Measurements from ENCODE around the gene OVAAL. TPM values are rescaled to one million over a fixed set of nuclear protein-coding genes. Genes with fewer than 3 reads are reported as not detected.

Gene OVAAL
- not detected in 2 replicates for total RNA-seq (2022)
- percentile 6 among the genes with signal in this experiment for Bru-seq, nascent RNA
- percentile 6 among the genes with signal in this experiment for BruChase-seq, experiment 1, labeled RNA remaining after a 2-hour chase
- BruChase-seq, experiment 2, labeled RNA remaining after a 6-hour chase, result not detected
- long read RNA-seq, result 0 reads

DNA sequence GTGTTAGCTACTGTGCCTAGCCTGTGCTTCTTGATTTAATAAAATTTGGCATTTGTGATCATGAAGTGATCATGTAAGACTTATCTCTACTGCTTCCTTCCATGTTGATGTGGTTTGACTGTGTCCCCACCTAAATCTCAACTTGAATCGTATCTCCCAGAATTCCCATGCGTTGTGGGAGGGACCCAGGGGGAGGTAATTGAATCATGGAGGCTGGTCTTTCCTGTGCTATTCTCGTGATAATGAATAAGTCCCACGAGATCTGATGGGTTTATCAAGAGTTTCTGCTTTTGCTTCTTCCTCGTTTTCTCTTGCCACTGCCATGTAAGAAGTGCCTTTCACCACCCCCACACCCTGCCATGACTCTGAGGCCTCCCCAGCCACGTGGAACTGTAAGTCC lies at the start of gene OVAAL:
OVAAL (plus strand) TSS at position 301 of the 400 bp plus-strand sequence.
- POLR2A ChIA-PET, result no interaction called here
- peaks cover 30% of the 10 kb centered on the region for H3K4me1 Mint-ChIP-seq (ENCODE audit: low read depth, unreplicated experiment)
- BruUV-seq (replicated peaks), result no TSS peak

GRCh38 chr1:180510882-180511281 lies 47.9 kb upstream of the OVAAL start:
- BruUV-seq (replicated peaks), result no TSS peak
- H3K27me3 ChIP-seq (replicated peaks; ENCODE audit: control insufficient read depth, insufficient read depth, low read length), result no peaks in the 10 kb centered on the region
- Mint-ChIP-seq H3K9me3 (ENCODE audit: unreplicated experiment) (peaks cover 9% of the 10 kb centered on the region), H3K4me1 (ENCODE audit: low read depth, unreplicated experiment) (no peaks in the 10 kb centered on the region), H3K36me3 (ENCODE audit: insufficient read depth, unreplicated experiment) (no peaks in the 10 kb centered on the region), H3K4me3 (ENCODE audit: unreplicated experiment) (no peak overlapping the region), H3K27ac (ENCODE audit: unreplicated experiment) (no peak overlapping the region), H3K27me3 (ENCODE audit: insufficient read depth, unreplicated experiment) (no peaks in the 10 kb centered on the region)
- DNase-seq, result no peak
- TF ChIP-seq, protein P1, sequence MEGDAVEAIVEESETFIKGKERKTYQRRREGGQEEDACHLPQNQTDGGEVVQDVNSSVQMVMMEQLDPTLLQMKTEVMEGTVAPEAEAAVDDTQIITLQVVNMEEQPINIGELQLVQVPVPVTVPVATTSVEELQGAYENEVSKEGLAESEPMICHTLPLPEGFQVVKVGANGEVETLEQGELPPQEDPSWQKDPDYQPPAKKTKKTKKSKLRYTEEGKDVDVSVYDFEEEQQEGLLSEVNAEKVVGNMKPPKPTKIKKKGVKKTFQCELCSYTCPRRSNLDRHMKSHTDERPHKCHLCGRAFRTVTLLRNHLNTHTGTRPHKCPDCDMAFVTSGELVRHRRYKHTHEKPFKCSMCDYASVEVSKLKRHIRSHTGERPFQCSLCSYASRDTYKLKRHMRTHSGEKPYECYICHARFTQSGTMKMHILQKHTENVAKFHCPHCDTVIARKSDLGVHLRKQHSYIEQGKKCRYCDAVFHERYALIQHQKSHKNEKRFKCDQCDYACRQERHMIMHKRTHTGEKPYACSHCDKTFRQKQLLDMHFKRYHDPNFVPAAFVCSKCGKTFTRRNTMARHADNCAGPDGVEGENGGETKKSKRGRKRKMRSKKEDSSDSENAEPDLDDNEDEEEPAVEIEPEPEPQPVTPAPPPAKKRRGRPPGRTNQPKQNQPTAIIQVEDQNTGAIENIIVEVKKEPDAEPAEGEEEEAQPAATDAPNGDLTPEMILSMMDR (IDR thresholded peaks at IDR 0.05; ENCODE audit: insufficient read depth in 1 of 2, low read depth in 1 of 2, low read length in 1 of 2, severe bottlenecking in 1 of 2, unreplicated experiment in 1 of 2), result no peak
- H3K36me3 ChIP-seq (ENCODE audit: control insufficient read depth, insufficient read depth, low read length), result no peaks in the 10 kb centered on the region
- ChIA-PET CTCF (no interaction called here), POLR2A (no interaction called here)
- no peaks in the 10 kb centered on the region for H3K4me1 ChIP-seq
- no peaks in the 10 kb centered on the region for H3K9me3 ChIP-seq
- no peak overlapping the region for H3K4me3 ChIP-seq (ENCODE audit: low read depth, low read length)
- intact Hi-C loops (cut with micrococcal nuclease; ENCODE audit: unreplicated experiment), result loop anchor here (10.0 kb wide), 1 partner anchor 634 kb away; no protein-coding TSS in a partner anchor

More for the DNA sequence above, at the start of gene OVAAL:
- Mint-ChIP-seq H3K4me3 (ENCODE audit: unreplicated experiment) (no peak within 1 kb of the TSS), H3K27me3 (ENCODE audit: insufficient read depth, unreplicated experiment) (no peaks in the 10 kb centered on the region), H3K36me3 (ENCODE audit: insufficient read depth, unreplicated experiment) (peaks cover 6% of the 10 kb centered on the region), H3K9me3 (ENCODE audit: unreplicated experiment) (no peaks in the 10 kb centered on the region), H3K27ac (ENCODE audit: unreplicated experiment) (peak within 1 kb of the TSS; percentile 16)
- no peak for DNase-seq
- intact Hi-C loops (cut with micrococcal nuclease; ENCODE audit: unreplicated experiment), result no loop called here
- CTCF ChIA-PET, result no interaction called here
- Histone ChIP-seq H3K4me1 (peaks cover 36% of the 10 kb centered on the region), H3K27me3 (replicated peaks; ENCODE audit: control insufficient read depth, insufficient read depth, low read length) (no peaks in the 10 kb centered on the region), H3K36me3 (ENCODE audit: control insufficient read depth, insufficient read depth, low read length) (no peaks in the 10 kb centered on the region), H3K4me3 (ENCODE audit: low read depth, low read length) (no peak within 1 kb of the TSS), H3K9me3 (peaks cover 4% of the 10 kb centered on the region; the same call in 1 of the 2 replicates)
- TF ChIP-seq, protein P1 (IDR thresholded peaks at IDR 0.05; ENCODE audit: insufficient read depth in 1 of 2, low read depth in 1 of 2, low read length in 1 of 2, severe bottlenecking in 1 of 2, unreplicated experiment in 1 of 2), result no peak

GRCh38 chr1:180513531-180513930 lies 45.2 kb upstream of the OVAAL start:
- CTCF ChIA-PET, result no interaction called here
- Histone ChIP-seq H3K36me3 (ENCODE audit: control insufficient read depth, insufficient read depth, low read length) (no peaks in the 10 kb centered on the region), H3K9me3 (no peaks in the 10 kb centered on the region), H3K4me1 (no peaks in the 10 kb centered on the region), H3K27me3 (replicated peaks; ENCODE audit: control insufficient read depth, insufficient read depth, low read length) (no peaks in the 10 kb centered on the region), H3K4me3 (ENCODE audit: low read depth, low read length) (no peak overlapping the region)
- no peak for DNase-seq
- H3K4me3 Mint-ChIP-seq (ENCODE audit: unreplicated experiment), result no peak overlapping the region
- H3K4me1 Mint-ChIP-seq (ENCODE audit: low read depth, unreplicated experiment), result no peaks in the 10 kb centered on the region
- H3K27me3 Mint-ChIP-seq (ENCODE audit: insufficient read depth, unreplicated experiment), result no peaks in the 10 kb centered on the region
- TF ChIP-seq, protein P1 (IDR thresholded peaks at IDR 0.05; ENCODE audit: insufficient read depth in 1 of 2, low read depth in 1 of 2, low read length in 1 of 2, severe bottlenecking in 1 of 2, unreplicated experiment in 1 of 2), result no peak
- intact Hi-C loops (cut with micrococcal nuclease; ENCODE audit: unreplicated experiment), result loop anchor here (10.0 kb wide), 1 partner anchor 631 kb away; no protein-coding TSS in a partner anchor
- BruUV-seq (replicated peaks), result no TSS peak
- H3K27ac Mint-ChIP-seq (ENCODE audit: unreplicated experiment), result no peak overlapping the region
- POLR2A ChIA-PET, result no interaction called here
- no peaks in the 10 kb centered on the region for H3K36me3 Mint-ChIP-seq (ENCODE audit: insufficient read depth, unreplicated experiment)
- H3K9me3 Mint-ChIP-seq (ENCODE audit: unreplicated experiment), result no peaks in the 10 kb centered on the region
